Measurements from ENCODE around the gene FAM131A.

The FAM131A gene

DNA sequence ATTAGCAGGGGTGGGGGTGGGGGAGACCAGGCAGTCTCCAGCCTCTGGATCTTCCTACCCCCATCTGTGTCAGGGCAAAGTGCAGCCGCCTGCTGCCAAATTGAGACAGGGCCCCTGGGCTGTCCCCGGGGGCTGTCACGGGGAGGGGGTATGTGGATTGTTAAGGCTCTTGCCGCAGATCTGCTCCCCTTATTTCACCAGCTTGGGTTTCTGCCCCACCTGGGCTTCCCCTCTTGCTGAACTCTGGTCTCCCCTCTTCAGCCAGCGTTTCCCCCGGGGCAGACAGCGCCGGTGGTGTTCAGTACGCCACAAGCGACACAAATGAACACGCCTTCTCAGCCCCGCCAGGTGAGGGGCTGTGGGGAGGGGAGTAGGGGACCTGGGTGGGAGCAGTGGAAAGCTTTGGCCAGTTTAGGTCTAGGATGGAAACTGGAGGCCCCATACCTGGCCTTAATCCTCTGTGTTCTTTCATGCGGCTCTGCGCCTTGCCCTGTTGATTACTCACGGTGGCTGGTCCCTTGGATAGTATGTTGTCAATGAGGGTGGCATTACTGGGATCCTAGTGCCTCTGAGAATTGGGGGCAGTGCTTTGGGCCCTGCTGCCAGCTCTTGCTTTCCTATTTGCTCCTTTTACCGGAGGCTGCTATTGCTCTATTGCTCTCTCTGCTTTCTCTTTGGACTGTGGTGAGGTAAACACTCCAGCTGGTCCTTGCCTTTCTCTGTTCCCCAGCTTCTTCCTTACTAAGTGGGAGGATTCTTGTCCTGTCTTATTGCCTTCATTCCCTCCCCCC is 21.3 kb upstream of the FAM131A start:
- Histone ChIP-seq H3K27ac (peak overlapping the region; percentile 96 to 99), H3K4me3 (peak overlapping the region; percentile 79)
- no peak for DNase-seq (ENCODE audit: low spot score)
- TF ChIP-seq, protein P1, sequence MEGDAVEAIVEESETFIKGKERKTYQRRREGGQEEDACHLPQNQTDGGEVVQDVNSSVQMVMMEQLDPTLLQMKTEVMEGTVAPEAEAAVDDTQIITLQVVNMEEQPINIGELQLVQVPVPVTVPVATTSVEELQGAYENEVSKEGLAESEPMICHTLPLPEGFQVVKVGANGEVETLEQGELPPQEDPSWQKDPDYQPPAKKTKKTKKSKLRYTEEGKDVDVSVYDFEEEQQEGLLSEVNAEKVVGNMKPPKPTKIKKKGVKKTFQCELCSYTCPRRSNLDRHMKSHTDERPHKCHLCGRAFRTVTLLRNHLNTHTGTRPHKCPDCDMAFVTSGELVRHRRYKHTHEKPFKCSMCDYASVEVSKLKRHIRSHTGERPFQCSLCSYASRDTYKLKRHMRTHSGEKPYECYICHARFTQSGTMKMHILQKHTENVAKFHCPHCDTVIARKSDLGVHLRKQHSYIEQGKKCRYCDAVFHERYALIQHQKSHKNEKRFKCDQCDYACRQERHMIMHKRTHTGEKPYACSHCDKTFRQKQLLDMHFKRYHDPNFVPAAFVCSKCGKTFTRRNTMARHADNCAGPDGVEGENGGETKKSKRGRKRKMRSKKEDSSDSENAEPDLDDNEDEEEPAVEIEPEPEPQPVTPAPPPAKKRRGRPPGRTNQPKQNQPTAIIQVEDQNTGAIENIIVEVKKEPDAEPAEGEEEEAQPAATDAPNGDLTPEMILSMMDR (IDR thresholded peaks at IDR 0.05), result no peak

GRCh38 chr3:184316792-184317191 is 20.6 kb upstream of the FAM131A start:
- Histone ChIP-seq H3K4me3 (peak overlapping the region; percentile 79), H3K27ac (peak overlapping the region in 1 of 2 donors; percentile 27)
- TF ChIP-seq, protein P1 (IDR thresholded peaks at IDR 0.05), result no peak
- no peak for DNase-seq (ENCODE audit: low spot score)

DNA sequence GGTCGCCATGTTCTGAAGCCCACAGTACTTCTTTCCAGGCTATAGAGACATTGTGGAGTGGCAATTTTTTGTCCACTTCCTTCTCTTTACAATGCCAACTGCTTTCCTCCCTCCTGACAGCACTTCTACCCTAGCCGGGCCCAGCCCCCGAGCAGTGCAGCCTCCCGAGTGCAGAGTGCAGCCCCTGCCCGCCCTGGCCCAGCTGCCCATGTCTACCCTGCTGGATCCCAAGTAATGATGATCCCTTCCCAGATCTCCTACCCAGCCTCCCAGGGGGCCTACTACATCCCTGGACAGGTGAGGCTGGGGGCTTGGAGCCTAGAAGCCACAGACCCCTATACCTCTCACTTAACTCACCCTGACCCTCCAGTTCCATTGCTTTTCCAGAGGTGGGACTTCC is 20.2 kb upstream of the FAM131A start:
- H3K27ac ChIP-seq, result peak overlapping the region in 1 of 2 donors; percentile 27
- DNase-seq (ENCODE audit: low spot score), result no peak
- peak overlapping the region; percentile 79 for H3K4me3 ChIP-seq
- TF ChIP-seq, protein P1 (IDR thresholded peaks at IDR 0.05), result no peak

GRCh38 chr3:184320104-184320445 is 17.3 kb upstream of the FAM131A start:
- Histone ChIP-seq H3K4me3 (peak overlapping the region; percentile 67), H3K27ac (peak overlapping the region; percentile 83 to 96)
- TF ChIP-seq, protein P1 (IDR thresholded peaks at IDR 0.05), result no peak
- DNase-seq (ENCODE audit: low spot score), result peak; percentile 98

DNA sequence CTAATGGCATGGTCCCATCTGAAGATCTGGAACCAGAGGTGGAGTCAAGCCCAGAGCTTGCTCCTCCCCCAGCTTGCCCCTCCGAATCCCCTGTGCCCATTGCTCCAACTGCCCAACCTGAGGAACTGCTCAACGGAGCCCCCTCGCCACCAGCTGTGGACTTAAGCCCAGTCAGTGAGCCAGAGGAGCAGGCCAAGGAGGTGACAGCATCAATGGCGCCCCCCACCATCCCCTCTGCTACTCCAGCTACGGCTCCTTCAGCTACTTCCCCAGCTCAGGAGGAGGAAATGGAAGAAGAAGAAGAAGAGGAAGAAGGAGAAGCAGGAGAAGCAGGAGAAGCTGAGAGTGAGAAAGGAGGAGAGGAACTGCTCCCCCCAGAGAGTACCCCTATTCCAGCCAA is 15.7 kb upstream of the FAM131A start:
- Histone ChIP-seq H3K4me3 (no peak overlapping the region), H3K27ac (peak overlapping the region in 1 of 2 donors; percentile 96)
- no peak for DNase-seq (ENCODE audit: low spot score)
- TF ChIP-seq, protein P1 (IDR thresholded peaks at IDR 0.05), result no peak

GRCh38 chr3:184322731-184323487 is 14.5 kb upstream of the FAM131A start:
- H3K27ac ChIP-seq, result peak overlapping the region in 1 of 2 donors; percentile 96
- no peak overlapping the region for H3K4me3 ChIP-seq
- DNase-seq (ENCODE audit: low spot score), result no peak
- TF ChIP-seq, protein P1 (IDR thresholded peaks at IDR 0.05), result no peak

Data from coronary artery (tissue), 2 donors.